Prostate gland (tissue), 2 donors: ENCODE results near the gene CCNF.

ENCODE experiments used
- CTCF ChIP-seq, 4 experiments: fragments of 200-600 bp in 2 of 4; fragments of 450-650 bp in 2 of 4; sonication (generic) in 2 of 4; IDR thresholded peaks; 1 replicate in 3 of 4; 2 replicates in 1 of 4; pipeline ENCODE4 v1.5.1; 2016 to 2019; ENCODE audit warnings: antibody characterized with exemption in 4 of 4, mild to moderate bottlenecking in 2 of 4, moderate library complexity in 2 of 4
- POLR2AphosphoS5 ChIP-seq: sonication (generic); formaldehyde crosslinking; IDR thresholded peaks from one replicate; pipeline ENCODE4 v1.6.1; 2017; ENCODE audit warnings: antibody characterized with exemption

GRCh38 chr16:2466667-2467527, 37.6 kb downstream of the CCNF start:
- TF ChIP-seq POLR2AphosphoS5 (no peak), CTCF (IDR thresholded peaks at IDR 0.05) (no peak)
